Stimulated activated naive CD8-positive, alpha-beta T cell treated with anti-CD3 and anti-CD28 coated beads, Interleukin-15, amount 100 ng/mL, for 72 hours (primary cell): ENCODE results near the gene SPOP.
A peak's percentile ranks its signal among the peaks of the same experiment; 100 is the strongest.
"Not testable (repeated sequence)": the region's sequence is repeated elsewhere in the genome, so short reads cannot be mapped to it uniquely, and the experiment has no call there.

ENCODE experiments used
- ATAC-seq: fragments of 150-1000 bp; cut with Tn5 transposase; 2 replicates; pipeline ENCODE4 v1.10.0; 2021; ENCODE audit warnings: mild to moderate bottlenecking, moderate library complexity
- DNase-seq, 2 donors: peaks; one replicate each; pipeline ENCODE4 v3.0.0; 2021 to 2022
- H3K27ac Mint-ChIP-seq, 2 donors: one replicate each; pipeline ENCODE4 v1.8.0; 2022; ENCODE audit warnings: mild to moderate bottlenecking in 2 of 2, mixed read lengths in 2 of 2, moderate library complexity in 2 of 2
- H3K27me3 Mint-ChIP-seq: one replicate; pipeline ENCODE4 v1.8.0; 2022; ENCODE audit warnings: mixed read lengths
- H3K4me1 Mint-ChIP-seq: one replicate; pipeline ENCODE4 v1.8.0; 2022; ENCODE audit warnings: mild to moderate bottlenecking, mixed read lengths
- H3K4me3 Mint-ChIP-seq, 2 donors: one replicate each; pipeline ENCODE4 v1.8.0; 2022; ENCODE audit warnings: mild to moderate bottlenecking in 2 of 2, mixed read lengths in 2 of 2, moderate library complexity in 1 of 2
- H3K9me3 Mint-ChIP-seq, 2 donors: one replicate each; pipeline ENCODE4 v1.8.0; 2022; ENCODE audit warnings: mixed read lengths in 2 of 2

The SPOP gene

DNA sequence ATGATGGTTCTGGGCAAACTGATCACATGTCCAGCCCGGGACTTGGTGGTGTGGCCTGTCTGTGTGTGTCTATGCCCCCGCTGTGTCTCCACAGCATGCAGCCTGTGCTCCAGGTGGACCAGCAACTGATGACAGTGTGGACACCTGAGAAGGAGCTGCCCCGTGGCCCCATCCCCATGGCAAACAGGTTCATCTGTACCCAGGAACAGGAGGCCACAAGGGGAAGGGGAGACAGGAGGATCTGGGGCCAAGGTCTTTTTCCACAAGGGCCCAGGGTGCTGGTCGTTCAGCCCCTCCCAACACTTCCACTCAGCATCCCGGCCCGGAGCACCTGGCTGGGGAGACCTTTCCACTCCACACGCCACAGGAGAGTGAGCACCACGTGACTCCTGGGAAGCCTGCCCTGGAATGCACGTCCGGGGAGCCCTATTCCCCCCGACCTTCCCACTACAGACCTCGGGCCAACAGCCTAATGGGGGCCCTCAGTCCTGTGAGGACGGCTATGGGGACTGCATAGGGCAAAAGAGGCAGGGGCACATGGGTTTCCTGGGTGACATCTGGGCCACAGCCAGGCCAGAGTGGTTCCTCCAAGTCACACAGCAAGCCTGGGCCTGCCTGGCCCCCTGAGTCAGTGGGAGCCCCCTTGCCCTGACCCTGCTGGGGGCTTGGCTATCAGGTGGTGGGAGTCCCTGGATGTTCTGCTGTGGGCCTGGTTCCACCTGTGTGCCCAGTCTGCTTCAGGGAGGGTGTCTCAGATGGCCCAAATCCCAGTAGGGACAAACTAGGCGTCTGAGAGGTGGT is 123.0 kb downstream of the SPOP start:
- Mint-ChIP-seq H3K27me3 (peaks cover 8% of the 10 kb centered on the region), H3K9me3 (no peaks in the 10 kb centered on the region), H3K4me3 (no peak overlapping the region), H3K4me1 (peaks cover 22% of the 10 kb centered on the region), H3K27ac (no peak overlapping the region)
- DNase-seq (no peak), ATAC-seq (no peak)

DNA sequence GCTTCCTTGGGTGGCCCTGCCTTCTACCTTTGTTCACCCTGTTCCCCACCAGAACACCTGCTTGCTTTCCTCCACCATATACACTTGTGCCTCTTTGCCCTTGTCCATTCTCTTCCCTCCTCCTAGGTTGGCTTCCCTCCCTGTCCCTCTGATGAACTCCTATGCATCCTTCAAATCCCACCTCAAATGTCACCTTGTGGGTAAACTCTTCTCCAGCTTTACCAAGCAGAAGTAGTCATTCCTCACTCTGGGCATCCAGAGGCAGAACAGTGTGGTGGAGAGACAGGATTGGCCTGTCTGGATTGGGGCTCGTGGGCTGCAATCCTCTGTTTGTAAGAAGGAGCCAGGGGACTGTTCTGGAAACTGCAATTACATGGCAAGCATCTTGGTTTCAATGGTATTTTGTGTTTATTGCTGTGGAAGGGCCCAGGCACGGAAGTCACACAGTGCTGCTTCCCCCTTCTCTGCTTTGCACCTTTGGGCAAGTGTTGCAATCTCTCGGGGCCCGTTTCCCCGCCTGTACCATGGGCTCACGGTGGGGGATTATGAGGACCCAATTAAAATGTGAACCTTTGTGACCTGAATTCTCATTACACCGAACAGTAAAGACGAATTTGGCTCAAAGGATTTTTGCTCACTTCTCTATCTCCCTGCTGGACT is 124.1 kb downstream of the SPOP start:
- Mint-ChIP-seq H3K27me3 (peaks cover 8% of the 10 kb centered on the region), H3K9me3 (no peaks in the 10 kb centered on the region), H3K4me3 (no peak overlapping the region), H3K4me1 (peaks cover 22% of the 10 kb centered on the region), H3K27ac (no peak overlapping the region)
- no peak for DNase-seq
- ATAC-seq: no peak

DNA sequence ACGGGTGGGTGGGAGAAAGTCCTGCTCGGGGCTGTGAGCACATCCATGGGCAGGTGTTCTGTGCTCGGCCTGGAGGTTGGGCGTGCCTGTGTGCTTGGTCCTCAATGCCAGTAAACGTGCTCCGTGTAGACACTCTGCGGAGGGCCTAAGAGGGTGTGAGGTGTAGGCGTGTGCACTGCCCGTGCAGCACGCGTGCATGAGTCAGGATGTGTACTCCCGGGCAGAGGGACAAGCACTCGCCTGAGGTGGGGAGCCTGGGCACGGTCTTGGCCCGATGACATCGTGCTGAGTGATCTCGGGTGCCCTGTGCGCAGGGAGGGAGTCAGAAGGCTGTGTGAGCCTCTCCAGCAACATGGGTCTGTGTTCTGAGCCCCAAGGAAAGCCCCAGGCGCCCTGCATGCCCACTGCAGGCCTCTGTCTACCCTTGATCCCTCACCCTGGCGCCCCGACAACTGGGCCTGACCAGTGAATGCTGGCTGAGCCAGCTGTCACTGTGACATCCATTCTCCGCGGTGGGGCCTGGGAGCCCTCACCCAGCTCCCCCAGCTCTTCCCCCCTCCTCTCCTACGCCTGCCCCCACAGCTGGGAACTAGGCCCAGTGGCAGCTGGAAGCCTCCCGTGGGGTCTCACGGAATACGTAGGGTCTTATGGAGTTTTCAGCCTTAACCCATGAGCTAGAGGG is 125.7 kb downstream of the SPOP start:
- no peak for ATAC-seq

DNA sequence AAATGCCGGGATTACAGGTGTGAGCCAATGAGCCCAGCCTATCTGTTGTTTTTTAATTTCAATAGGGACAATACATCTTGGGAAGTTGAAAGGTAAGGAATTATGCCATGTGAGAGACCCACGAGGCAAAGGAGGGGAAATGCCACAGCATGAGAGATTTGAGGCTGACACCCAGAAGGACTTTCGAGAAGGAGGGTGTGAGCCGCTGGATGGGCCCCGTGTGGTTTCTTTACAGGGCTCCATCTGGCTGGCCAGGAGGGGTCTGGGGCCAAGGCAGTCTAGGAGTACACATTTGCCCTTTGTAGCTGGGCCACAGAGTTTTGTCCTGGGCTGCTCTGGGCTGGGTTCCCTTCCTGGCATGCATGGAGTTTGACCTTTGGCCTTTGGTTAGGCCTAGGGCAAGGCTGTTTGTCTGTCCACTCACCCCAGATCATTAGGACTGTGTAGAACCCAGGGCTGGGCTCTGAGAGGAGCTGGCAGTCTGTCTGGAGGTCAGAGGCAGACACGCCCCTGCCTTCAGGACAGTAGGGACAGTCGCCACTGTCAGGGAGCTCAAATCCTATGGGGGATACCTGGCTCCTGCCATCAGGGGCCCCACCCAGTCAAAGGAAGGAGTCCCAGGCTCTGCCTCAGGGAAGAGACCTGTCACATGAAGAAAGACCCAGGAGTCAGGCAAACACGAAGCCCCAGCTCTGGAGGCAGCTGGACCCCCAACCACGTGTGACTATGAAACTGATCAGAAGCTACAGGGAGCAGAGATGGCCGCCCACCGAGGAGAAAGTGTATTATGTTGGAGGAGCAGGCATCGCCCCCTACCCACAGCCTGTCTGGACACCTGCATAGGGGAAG is 126.5 kb downstream of the SPOP start:
- Mint-ChIP-seq H3K27me3 (peaks cover 9% of the 10 kb centered on the region), H3K9me3 (no peaks in the 10 kb centered on the region), H3K27ac (no peak overlapping the region), H3K4me3 (no peak overlapping the region), H3K4me1 (peaks cover 8% of the 10 kb centered on the region)
- no peak for ATAC-seq
- no peak for DNase-seq

More for the DNA sequence above, 125.7 kb downstream of the SPOP start:
- no peaks in the 10 kb centered on the region for H3K9me3 Mint-ChIP-seq
- H3K4me3 Mint-ChIP-seq: no peak overlapping the region
- peaks cover 4% of the 10 kb centered on the region for H3K27me3 Mint-ChIP-seq
- no peak for DNase-seq
- H3K27ac Mint-ChIP-seq: no peak overlapping the region
- peaks cover 16% of the 10 kb centered on the region for H3K4me1 Mint-ChIP-seq

DNA sequence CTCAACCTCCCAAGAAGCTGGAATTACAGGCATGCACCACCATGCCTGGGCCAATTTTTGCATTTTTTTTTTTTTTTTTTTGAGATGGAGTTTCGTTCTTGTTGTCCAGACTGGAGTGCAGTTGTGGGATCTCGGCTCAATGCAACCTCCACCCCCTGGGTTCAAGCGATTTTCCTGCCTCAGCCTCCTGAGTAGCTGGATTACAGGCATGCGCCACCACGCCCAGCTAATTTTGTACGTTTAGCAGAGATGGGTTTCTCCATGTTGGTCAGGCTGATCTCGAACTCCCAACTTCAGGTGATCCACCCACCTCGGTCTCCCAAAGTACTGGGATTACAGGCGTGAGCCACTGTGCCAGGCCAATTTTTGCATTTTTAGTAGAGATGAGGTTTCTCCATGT is 127.1 kb downstream of the SPOP start:
- H3K4me3 Mint-ChIP-seq, H3K27me3 Mint-ChIP-seq, H3K27ac Mint-ChIP-seq, DNase-seq, ATAC-seq, H3K9me3 Mint-ChIP-seq, H3K4me1 Mint-ChIP-seq: not testable (repeated sequence)

DNA sequence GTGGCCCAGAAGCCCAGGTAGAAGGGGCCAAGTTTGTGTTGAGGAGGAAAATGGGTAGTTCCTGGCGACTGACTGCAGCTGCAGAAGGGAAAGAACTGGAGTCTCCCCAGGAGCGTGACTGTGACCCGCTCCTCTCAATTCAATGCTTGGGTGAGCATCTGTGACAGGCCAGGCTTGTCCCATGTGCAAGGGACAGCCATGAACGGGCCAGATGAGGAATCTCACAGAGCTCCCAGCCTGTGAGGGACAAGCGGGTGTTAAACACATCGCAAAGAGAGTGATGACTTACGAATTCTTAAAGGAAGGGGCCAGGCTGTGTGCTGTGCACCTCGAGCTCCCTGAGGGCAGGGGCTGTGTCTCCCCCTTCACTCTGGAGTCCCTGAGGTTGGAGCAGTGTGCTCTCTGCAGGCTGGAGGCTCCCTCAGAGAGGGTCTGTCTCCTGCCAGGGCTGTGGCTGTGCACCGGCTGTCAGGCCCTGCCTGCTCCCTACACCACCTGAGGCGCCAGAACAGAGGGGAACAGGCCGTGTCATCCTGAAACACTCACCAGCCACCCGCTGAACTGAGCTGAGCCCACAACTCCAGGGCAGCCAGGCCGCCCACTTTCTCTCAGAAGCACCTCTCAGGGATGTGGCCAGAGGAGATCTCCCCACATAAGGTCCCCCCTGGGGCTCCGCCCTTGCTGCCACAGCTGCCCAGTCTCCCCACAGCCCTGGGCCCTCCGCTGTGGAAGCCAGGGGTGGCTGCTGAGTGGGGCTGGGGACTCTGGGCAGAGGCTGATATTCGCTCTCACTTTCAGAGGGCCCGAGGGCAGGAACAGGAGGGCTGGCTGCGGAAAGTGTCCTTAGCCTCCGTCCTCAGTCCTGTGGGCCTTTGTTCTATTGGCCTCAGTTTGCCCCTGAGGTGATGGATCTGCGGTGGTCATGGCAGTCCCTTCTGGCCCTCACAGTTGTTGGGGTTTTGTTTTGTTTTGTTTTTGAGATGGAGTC is 127.9 kb downstream of the SPOP start:
- no peaks in the 10 kb centered on the region for H3K9me3 Mint-ChIP-seq
- no peak for DNase-seq
- H3K27ac Mint-ChIP-seq: peak overlapping the region in 1 of 2 donors; percentile 74
- peaks cover 9% of the 10 kb centered on the region for H3K27me3 Mint-ChIP-seq
- ATAC-seq: no peak
- no peak overlapping the region for H3K4me3 Mint-ChIP-seq
- no peaks in the 10 kb centered on the region for H3K4me1 Mint-ChIP-seq

DNA sequence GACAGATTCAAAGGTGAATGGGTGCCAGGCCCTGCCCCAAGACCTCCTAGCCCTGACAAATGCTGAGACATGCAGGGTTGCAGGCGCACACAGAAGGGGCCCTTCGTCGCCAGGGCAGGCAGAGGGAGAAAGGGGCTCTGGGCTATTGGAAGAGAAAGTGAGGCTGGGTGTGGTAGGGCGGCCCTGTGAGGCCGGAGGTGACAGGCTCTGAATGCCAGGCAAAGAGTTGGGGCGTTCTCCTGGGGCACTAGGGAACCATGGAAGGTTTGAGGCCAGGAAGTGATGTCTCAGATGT is 128.6 kb downstream of the SPOP start:
- no peak for DNase-seq
- H3K27me3 Mint-ChIP-seq: peaks cover 9% of the 10 kb centered on the region
- no peak overlapping the region for H3K4me3 Mint-ChIP-seq
- H3K9me3 Mint-ChIP-seq: peaks cover 0 to 2% of the 10 kb centered on the region in 2 donors
- ATAC-seq: no peak
- H3K27ac Mint-ChIP-seq: no peak overlapping the region
- no peaks in the 10 kb centered on the region for H3K4me1 Mint-ChIP-seq
